NCI-H345 (cell line): ENCODE measurements around the gene SH2D1A.

Experiments used
- DNase-seq: peaks from one replicate; lab custom pipeline; 2025; lab: John Stamatoyannopoulos, UW

The SH2D1A gene

DNA sequence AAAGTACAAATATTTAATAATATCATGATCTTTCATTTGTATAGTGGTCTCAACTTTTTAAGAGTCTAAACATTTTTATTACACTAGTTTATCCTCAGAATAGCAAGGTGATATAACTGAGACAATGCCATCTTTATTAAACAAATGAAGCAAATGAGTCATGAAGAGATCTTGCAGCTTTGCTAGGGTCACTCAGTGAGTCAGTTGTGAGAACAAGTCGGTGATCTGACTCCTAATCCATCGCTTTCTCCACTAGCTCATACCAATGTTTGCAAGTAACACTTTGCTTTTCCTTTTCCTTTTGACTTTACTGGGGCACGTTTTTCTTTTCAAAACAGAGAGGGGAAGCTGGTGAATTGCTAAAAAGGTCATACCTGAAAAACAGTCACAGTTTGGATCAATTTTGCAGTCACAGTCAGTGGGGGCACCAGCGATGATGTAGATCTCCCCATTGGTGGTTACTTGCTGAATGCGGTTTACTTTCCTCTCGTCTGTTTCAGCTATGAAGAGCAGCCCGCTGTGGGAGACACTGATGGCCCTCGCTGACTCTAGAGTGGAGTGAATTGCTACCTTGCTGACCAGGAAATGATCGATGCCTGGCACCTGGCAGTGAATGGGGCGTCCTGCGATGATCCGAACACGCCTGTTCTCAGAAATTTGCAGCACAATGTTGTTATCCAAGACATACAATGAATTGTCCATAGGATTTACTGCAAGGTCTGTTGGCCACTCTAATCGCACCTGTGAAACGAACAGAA, 75.7 kb downstream of the SH2D1A start:
- no peak for DNase-seq
